ENCODE results near the gene RARB. TPM values are rescaled to one million over a fixed set of nuclear protein-coding genes. Genes with fewer than 3 reads are reported as not detected.

Gene RARB
- total and polyA plus RNA-seq, 2 donors from 2014 or later: 8.3 to 14.7 TPM

GRCh38 chr3:25576831-25577454 lies 148.9 kb downstream of the RARB start:
- H3K36me3 ChIP-seq (ENCODE audit: control insufficient read depth in 2 of 3, insufficient read depth in 3 of 3, low read length in 3 of 3): peaks cover 0 to 11% (median 10%) of the 10 kb centered on the region in 3 donors

GRCh38 chr3:25578059-25578458 lies 150.0 kb downstream of the RARB start:
- Histone ChIP-seq H3K9ac (ENCODE audit: low read length in 3 of 3) (no peak overlapping the region), H3K4me1 (ENCODE audit: control insufficient read depth in 2 of 3, insufficient read depth in 2 of 3, low read depth in 1 of 3, low read length in 3 of 3) (peaks cover 0 to 2% (median 0%) of the 10 kb centered on the region in 3 donors), H3K27me3 (ENCODE audit: control insufficient read depth, insufficient read depth, low read length) (no peaks in the 10 kb centered on the region), H3K9me3 (ENCODE audit: control insufficient read depth in 2 of 3, insufficient read depth in 1 of 3, low read length in 3 of 3) (no peaks in the 10 kb centered on the region), H3K36me3 (ENCODE audit: control insufficient read depth in 2 of 3, insufficient read depth in 3 of 3, low read length in 3 of 3) (peaks cover 3 to 14% (median 11%) of the 10 kb centered on the region in 3 donors), H3K4me3 (ENCODE audit: low read length in 3 of 3) (no peak overlapping the region), H3K27ac (ENCODE audit: low read depth in 2 of 2, low read length in 2 of 2) (no peak overlapping the region)
- intact Hi-C loops (cut with DNase I): no loop called here
- DNase-seq: peak in 3 of 5 donors; percentile 25 to 42 (median 32)
- FAIRE-seq: no peak
- TF ChIP-seq CTCF (IDR thresholded peaks at IDR 0.05; ENCODE audit: borderline replicate concordance, extremely low read depth, insufficient read depth): no peak

More at GRCh38 chr3:25576831-25577454, 148.9 kb downstream of the RARB start:
- Histone ChIP-seq H3K27ac (ENCODE audit: low read depth in 2 of 2, low read length in 2 of 2) (no peak overlapping the region), H3K4me1 (ENCODE audit: control insufficient read depth in 2 of 3, insufficient read depth in 2 of 3, low read depth in 1 of 3, low read length in 3 of 3) (peaks cover 0 to 2% (median 0%) of the 10 kb centered on the region in 3 donors), H3K27me3 (ENCODE audit: control insufficient read depth, insufficient read depth, low read length) (no peaks in the 10 kb centered on the region), H3K9ac (ENCODE audit: low read length in 3 of 3) (no peak overlapping the region), H3K9me3 (ENCODE audit: control insufficient read depth in 2 of 3, insufficient read depth in 1 of 3, low read length in 3 of 3) (no peaks in the 10 kb centered on the region), H3K4me3 (ENCODE audit: low read length in 3 of 3) (no peak overlapping the region)
- intact Hi-C loops (cut with DNase I): no loop called here
- TF ChIP-seq CTCF (IDR thresholded peaks at IDR 0.05; ENCODE audit: borderline replicate concordance, extremely low read depth, insufficient read depth): no peak
- no peak for FAIRE-seq
- DNase-seq: peak in 1 of 5 donors; percentile 5

- intact Hi-C loops (cut with DNase I): no loop called here
Observed at GRCh38 chr3:25580534-25580933, 152.5 kb downstream of the RARB start.

More at GRCh38 chr3:25580534-25580933, 152.5 kb downstream of the RARB start:
- peak in 1 of 5 donors; percentile 5 for DNase-seq
- Histone ChIP-seq H3K36me3 (ENCODE audit: control insufficient read depth in 2 of 3, insufficient read depth in 3 of 3, low read length in 3 of 3) (peaks cover 3 to 14% (median 11%) of the 10 kb centered on the region in 3 donors), H3K27ac (ENCODE audit: low read depth in 2 of 2, low read length in 2 of 2) (no peak overlapping the region), H3K4me3 (ENCODE audit: low read length in 3 of 3) (no peak overlapping the region), H3K4me1 (ENCODE audit: control insufficient read depth in 2 of 3, insufficient read depth in 2 of 3, low read depth in 1 of 3, low read length in 3 of 3) (peaks cover 0 to 2% (median 0%) of the 10 kb centered on the region in 3 donors), H3K9ac (ENCODE audit: low read length in 3 of 3) (no peak overlapping the region), H3K9me3 (ENCODE audit: control insufficient read depth in 2 of 3, insufficient read depth in 1 of 3, low read length in 3 of 3) (no peaks in the 10 kb centered on the region), H3K27me3 (ENCODE audit: control insufficient read depth, insufficient read depth, low read length) (no peaks in the 10 kb centered on the region)
- FAIRE-seq: no peak
- TF ChIP-seq CTCF (IDR thresholded peaks at IDR 0.05; ENCODE audit: borderline replicate concordance, extremely low read depth, insufficient read depth): no peak
